ENCODE results near the gene EFHD2.
"Not testable (repeated sequence)": the region's sequence is repeated elsewhere in the genome, so short reads cannot be mapped to it uniquely, and the experiment has no call there.

GRCh38 chr1:15458388-15458787 is 48.7 kb downstream of the EFHD2 start:
- TF ChIP-seq CTCF, POLR2A (IDR thresholded peaks at IDR 0.05): not testable (repeated sequence)

Data from Peyer's patch (tissue), 4 donors.